GM19035 (cell line): ENCODE data around the gene CCBE1.
"Not testable (repeated sequence)": the region's sequence is repeated elsewhere in the genome, so short reads cannot be mapped to it uniquely, and the experiment has no call there.

Experiments used
- ATAC-seq: cut with Tn5 transposase; IDR thresholded peaks from one replicate; pipeline ENCODE4 v1.9.1; 2021; ENCODE audit not compliant: unreplicated experiment

Gene CCBE1

DNA sequence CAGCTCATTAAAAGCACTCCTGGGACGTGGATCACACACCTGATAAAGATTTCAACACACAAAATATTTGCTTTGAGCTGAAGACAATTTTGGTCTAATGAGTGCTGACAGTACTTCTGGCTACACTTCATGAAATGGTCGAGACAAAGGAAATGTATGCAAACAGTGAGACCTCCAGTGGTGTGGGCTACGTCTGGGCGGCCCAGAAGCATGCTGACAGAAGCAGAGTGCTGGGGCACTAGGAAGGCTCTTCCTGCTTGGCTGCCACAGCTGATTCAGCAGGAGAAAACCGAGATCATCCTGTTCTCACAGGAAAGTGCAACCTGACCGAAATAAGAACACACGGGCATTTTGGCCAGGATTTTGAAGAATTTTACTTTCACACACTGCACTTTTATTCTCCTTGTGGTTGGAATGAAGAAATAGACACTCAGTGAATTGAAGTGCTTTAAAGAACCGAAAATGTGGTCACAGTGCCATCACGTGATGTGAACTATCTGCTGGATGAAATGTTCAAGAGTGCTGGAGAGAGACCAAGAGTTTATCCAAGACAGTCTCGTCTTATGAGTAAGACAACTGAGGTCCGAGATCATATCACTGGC lies 149.5 kb downstream of the CCBE1 start:
- ATAC-seq: no peak

DNA sequence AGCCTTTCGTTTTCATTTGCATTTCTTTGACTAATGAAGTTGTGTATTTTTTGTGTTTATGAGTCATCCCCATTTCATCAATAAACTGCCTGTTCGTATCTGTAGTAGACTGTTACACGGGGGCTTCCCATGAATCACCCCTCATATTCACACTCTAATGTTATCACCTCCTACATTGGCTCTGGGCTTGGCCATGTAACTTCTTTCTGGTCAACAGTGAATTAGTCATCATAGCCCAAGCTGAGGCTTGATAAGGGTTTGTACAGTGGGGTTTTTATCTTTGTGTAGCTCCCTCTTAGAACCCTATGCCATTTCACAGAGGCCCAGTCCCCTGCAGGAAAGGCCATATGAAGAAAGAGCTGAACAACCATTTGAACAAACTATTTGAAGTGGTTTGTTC lies 151.0 kb downstream of the CCBE1 start:
- no peak for ATAC-seq

DNA sequence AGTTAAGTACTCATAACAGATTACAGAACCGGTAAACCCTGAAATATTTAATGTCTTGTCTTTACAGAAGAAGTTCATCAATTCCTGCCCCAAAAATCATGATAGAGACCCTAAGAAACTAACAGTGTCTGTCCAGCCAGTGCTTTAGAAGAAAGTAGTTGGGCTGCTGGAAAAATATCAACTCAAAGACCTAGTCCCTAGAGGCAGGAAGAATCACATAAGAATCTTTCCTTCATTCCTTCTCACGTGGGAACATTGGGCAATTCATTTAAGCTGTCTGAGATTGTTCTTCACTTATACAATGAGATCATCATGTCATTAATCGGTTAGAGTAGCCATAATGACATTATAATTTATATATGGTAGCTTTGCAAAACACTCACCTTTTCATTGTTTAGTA lies 156.4 kb downstream of the CCBE1 start:
- ATAC-seq: no peak

DNA sequence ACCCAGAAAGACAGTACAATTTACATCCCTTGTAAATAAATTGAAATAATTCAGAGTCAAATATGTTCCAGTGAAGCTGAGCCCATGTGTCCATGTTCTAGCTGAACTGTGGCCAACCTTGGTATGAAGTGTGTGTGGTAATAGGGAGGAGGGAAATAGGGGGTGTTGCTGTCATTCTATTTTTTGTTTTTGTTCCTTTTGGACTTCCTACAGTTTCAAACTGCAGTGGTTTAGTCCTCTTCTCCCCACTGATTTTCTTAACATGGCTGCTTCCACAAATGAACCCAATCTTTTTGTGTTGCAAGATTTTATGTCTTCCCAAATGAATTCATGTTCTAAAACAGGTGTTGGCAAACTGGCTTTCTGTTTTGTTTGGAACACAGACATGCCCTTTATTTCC lies 156.9 kb downstream of the CCBE1 start:
- no peak for ATAC-seq

DNA sequence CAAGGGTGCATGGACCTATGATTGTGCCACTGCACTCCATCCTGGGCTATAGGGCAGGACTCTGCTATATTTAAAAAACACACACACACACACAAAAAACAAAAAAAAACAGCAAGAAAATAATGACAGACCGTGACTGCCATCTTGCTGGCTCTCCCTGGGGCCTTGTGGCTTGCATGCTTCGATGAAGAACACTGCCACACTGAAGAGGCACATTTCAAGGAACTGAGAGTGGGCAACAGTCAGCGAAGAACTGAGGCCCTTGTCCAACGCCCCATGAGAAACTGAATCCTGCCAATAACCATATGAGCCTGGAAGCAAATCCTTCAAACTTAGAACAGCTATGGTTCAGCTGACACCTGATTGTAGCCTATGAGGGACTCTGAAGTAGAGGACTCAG lies 158.1 kb downstream of the CCBE1 start:
- no peak for ATAC-seq

DNA sequence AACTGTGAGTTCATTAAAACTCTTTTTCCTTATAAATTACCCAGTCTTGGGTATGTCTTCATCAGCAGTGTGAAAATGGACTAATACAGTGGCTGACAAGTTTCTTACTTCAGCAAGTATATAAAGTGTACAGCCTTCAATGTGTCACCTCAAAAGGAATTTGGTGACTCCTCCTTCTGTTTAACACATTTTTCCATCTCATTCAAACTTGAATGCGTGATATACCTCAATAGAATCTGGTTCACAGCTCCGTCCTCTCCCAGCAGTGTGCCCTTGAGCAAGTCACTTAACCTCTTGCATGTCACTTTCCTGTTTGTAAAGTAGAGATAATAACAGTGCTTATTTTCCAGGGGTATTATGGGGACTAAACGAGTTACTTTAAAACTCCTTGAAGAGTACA lies 159.6 kb downstream of the CCBE1 start:
- ATAC-seq: no peak

DNA sequence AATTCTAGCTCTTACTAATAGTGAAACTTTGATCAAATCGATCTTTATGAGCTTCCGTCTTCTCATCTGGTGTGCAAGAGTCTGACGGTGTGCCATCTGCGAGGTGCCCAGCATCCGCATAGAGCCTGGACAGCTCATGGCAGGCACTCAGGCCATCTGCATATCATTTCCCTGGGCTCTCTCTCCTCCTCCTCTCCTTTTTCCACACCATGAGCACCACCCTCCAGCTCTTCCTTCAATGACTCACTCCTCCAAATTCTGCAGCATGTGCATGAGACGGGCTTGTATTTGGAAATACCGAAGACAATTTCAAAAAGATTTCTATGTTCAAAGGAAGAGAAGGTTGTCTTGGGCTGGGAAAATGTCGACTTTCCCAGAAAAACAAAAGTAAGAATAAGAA lies 161.1 kb downstream of the CCBE1 start:
- ATAC-seq: no peak

DNA sequence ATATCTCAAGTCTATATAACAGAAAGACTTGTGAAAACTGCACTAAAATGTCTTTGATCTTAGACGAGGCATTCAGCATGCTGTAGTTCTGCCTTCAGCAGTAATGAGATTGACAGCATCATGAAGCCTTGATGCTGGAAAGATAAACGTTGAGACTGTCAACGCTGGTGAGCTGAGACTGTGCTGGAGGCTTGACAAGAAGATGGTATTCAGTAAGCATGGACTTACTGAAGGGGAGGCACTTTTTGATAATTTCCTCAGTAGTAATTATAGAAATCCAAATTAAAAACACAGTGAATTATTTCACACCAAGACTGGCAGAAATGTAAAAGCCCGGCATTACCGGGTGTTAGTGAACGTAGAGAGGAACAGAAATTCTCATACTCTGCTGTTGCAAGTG lies 162.2 kb downstream of the CCBE1 start:
- ATAC-seq: no peak

DNA sequence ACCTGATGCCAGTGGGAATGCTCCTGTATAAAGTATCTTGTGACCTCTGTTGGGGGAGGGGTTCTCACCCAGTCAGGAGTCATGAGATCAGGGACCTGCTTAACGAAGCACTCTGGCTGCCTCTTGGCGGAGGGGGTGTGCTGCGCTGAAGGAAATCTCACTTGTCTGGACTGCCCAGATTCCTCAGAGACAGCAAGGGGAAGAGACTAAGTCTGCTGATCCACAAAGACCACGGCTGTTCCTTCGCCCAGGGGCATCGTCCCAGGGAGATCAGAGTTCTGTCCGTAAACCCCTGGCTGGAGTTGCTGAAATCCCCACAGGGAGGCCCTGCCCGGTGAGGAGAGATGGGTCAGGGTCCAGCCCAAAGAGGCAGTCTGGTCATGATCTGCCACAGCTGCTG lies 168.4 kb downstream of the CCBE1 start:
- no peak for ATAC-seq

DNA sequence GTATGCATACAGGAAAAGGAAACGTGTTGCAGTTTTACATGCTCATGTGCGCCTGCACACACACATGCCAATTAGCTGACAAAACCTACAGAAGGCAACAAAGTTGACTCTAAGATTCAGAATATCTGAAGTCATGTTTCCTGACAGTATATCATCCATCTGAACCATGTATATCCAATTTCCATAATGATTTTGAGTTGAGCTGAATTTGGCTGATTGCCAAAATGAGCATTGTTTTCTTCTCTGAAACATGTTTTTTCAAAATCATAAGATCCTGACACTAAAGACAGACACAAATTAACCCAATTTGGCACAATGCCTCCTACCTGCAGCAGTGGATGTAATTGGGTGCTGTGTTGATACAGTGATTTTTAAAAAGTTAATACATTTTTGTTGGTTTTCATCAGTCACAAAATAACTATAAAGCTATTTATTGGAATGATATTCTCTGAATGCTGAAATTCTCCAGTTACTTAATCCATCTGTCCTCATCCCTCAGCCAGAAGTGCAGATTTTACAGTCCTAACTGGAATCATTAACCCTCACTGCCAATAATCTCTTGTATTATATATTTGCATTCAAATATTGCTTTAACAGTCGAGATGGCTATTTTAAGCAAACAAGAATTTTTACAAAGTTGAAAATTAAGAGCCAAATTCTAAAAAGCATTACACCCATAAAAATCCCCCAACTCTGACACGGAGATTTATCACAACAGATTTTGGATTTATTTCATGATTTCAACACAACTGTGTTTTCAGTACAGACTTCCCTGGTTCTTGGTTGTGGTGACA lies 176.5 kb downstream of the CCBE1 start:
- ATAC-seq: no peak

DNA sequence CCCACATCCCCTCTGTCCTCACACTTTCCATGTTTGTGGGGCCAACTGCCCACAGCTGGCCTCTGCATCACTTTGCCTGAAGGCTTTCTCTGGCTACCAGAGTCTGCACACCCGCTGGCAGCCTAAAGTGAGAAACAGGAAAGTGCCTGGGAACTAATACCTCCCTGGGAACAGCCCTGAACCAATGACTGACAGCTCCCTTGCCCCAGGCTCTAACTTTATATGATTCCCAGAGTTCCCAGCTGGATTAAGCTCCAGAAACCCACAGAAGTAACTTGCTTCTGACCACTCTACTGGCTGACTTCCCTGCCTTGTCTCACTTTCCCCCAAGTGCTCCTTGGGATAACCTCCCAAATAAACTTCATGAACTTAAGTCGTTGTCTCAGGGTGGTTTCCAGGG lies 178.5 kb downstream of the CCBE1 start:
- ATAC-seq: no peak

DNA sequence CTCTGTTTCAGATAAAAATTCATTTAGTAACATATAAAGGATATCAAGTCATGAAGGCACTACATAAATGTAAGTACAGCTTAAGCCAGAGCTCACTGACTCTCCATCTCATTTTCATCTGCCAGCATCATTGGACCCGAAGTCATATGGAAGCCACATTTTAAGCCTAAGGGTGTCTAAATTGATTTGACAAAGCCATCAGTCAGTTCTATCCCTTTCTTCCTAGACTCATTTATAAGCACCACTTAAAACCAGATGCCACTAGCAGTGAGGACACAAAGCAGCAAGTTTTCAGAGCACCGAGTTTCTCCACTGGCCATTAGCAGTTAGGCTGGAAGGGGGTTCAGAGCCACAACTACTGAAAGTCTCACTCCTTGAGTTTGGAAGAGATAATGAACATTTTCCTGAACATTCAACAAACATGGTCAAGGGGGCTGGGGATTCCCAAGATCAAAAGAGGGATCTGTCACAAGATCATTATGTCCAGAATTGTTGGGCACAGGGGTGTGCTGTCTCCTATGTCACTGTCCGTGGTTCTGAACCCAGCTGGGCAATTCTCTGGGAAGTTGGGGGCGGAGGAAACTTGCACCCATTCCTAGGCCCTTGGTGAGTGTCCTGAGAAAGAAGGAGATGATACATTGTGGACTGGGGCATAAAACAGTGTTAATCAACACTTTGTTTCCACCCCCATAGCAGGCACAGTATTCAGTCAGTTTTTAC lies 179.6 kb downstream of the CCBE1 start:
- ATAC-seq: no peak

DNA sequence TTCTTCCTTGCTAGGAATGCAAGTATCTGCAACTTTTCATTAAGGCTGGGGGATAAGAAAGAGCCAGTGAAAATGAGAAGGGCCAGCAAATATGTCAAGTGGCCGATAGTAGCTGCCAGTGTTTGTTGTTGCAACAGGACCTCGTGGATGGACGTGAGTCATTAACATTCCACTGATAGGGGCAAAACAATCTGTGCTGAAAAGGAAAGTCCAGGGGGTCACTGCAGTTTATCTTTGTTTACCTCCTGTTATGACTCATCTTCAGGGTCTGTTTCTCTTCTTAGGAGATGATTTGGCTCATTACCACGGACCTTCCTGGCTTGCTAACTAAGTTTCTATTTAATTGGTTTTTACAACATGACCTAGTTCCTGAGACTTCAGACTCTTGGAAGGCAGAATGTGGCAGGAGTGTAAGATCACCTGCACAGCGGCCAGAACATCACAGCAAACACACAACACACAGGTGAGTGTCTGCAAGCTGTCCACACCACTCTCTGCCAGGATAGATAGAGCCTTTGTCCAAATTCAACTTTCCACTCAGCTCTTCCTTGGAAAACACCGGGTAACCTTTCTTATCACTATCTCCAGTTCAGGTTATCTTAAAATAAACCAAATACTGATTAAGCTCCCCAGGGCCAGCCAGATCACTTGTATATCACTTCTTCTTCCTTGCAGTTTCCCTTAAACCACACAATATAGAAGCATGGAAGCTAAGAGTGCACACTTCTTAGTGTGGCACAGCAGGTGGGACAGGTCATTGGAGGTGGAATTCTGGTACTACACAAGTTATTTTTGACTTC lies 180.7 kb downstream of the CCBE1 start:
- no peak for ATAC-seq

DNA sequence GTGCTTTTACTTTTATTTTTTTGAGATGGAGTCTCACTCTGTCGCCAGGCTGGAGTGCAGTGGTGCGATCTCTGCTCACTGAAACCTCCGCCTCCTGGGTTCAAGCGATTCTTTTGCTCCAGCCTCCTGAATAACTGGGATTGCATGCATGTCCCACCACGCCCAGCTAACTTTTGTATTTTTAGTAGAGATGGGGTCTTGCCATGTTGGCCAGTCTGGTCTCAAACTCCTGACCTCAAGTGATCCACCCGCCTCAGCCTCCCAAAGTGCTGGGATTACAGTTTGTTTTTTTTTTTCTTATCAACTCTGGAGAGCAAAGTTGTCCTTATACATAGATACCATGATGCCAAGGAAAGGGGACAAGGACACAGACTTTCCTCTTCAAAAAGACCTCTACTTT lies 181.3 kb downstream of the CCBE1 start:
- ATAC-seq: not testable (repeated sequence)

DNA sequence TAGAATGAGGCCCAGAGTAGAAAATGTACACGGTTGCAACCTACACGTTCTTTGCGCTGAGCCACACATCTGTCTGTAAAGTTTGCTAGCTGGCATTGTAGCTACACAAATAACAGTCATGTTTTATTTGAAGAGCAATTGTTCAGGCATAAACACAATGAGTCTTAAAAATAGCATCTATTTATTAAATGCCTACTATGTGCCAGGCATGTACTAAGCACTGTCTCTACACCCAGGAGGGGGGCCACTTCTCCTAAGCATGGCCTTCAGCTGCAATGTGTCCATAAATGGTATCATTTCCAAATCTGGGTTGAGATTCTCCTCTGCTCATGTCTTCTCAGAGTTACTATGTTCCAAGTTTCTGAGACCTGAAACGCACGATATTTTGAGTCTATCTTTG lies 182.1 kb downstream of the CCBE1 start:
- no peak for ATAC-seq

DNA sequence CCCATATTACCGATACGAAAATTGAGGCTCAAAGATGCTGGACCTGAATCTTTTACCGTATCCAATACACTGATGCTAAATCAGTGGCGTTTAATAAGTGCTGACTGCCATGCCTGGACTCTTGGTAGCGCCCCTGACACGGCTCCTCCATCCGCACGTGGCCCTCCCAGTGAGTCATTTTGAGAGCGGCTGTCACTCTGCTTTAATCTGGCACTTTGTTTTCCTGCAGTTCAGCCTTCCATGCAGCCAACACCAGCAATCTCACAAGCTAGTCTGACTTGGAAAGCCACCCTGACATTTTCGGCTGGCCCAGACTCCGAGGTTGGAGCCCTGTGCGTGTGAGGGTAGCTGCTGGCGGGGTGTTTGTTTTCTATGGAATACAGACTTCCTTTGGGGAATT lies 183.0 kb downstream of the CCBE1 start:
- ATAC-seq: no peak

DNA sequence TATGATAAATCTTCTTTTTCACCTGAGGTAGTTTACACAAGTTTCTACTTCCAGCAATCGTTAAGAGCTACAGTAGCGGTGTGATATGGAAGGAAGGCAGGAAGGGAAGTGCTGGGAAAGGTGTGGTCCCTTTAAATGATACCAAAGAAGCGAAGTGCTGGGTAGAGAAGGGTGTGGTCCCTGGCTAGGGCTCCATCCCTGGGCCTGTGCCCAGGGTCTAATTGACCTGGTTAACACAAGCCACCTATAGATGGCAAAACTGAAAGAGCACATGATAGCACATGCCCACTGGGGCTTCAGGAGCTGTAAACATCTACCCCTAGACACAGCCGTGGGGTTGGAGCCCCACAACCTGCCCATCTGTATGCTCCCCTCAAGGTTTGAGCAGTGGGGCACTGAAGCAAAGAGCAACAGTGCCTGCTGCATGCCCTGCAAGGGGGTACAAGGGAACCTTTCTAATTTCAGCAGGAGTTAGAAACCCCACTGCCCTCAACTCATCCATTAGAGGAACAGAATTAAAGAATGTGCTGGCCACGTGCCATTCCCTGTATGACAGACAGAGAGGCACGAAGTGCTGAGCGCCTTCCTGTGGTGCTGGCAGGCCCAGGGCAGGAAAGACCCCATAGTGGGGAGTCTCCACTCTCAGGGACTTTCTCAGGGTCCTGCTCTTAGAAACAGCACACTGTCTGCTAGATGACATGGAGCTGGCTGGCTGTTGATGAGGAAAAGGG lies 185.0 kb downstream of the CCBE1 start:
- no peak for ATAC-seq

DNA sequence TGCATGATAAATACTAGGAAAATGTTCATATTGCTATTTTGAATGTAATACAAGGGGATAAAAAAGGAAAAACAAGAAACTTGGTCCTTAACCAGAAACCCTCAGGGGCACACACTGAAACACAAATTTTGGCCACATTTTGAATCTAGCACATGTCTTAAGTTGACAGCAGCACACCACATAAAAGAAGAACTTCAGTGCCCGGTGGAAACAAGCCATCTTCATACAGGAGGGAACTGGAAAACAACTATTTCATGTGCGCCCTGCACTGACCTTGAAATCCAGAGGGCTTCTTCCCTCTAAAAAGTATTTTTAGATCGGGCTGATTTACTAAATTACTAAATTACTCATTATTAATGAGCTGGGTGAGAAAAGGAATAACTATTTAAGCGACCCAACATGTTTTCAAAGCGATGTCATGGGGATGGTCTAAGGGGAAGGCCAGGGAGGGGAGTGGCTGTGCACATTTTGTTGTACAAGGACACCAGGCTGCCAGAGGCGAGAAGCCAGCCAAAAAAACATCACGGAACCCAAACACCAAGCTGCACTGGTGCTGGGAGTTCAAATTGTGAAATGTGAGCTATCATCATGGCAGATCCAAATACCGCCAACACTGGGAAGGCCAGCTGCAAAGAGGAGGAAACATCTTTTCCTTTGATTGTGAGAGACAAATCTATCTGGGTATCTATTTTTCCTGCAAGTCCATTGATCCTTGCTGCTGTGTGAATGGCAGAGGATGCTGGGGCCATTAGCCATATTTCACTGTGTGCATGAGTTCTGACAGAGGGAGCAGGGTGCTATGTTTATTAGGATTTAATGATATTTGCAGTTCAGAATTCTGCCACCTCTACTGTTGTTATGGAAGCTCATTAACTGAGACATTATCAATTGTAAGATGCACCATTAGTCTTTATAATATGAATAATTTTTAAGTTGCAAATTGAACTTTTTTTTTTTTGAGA lies 187.5 kb downstream of the CCBE1 start:
- ATAC-seq: no peak

DNA sequence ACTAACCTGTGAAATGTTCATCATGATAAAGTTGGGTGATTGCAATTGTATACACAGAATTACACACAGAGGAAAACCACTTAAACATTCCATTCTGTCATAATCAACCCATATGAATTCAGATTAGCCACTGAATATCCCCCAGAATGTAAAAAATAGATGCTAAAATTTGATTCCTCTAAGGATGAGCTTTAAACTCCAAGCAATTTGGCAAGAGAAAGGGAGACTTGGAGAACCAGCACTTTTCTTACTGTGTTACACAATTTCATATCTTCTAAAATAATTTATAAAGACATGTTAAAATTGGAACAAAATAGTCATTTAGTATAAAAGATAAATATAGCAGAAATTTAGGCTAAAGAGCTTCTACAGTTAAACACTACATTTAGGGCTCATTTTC lies 191.9 kb downstream of the CCBE1 start:
- no peak for ATAC-seq
